SU-DHL-6 (cell line): ENCODE data around the gene HSPE1.
"Not testable (repeated sequence)": the region's sequence is repeated elsewhere in the genome, so short reads cannot be mapped to it uniquely, and the experiment has no call there.

Source experiments
- EZH2phosphoT487 ChIP-seq: fragments of 200-600 bp; sonication (generic), shearing (Covaris generic); conservative IDR thresholded peaks from 2 replicates; pipeline ENCODE4 v1.6.1; 2018; ENCODE audit warnings: mild to moderate bottlenecking, antibody characterized with exemption, low read length, moderate library complexity, mixed read lengths
- TF ChIP-seq, protein P1 (sequence below): fragments of 200-600 bp; sonication (generic); IDR thresholded peaks from one replicate; pipeline ENCODE4 v1.5.1; 2017; ENCODE audit warnings: antibody characterized with exemption, mild to moderate bottlenecking, low read length, moderate library complexity; ENCODE audit not compliant: insufficient read depth, poor library complexity, severe bottlenecking

DNA sequence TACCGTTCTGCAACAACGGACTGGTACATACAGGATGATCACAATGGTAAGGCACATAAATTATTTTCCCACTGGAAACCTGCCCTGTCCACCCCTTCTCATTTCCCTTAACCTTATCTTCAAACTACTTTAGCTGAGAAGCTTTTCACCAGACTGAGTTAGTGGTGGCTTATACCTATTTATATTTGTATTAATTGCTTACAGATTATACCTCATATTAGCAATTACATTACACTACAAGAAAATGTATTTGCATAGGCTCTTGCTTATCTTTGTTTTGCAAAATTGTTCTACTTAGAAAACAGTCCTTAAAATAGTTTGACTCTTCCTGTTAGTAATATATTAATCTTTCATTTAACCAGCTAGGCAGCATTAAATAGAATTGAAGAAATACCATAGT lies 51.1 kb downstream of the HSPE1 start:
- TF ChIP-seq, protein P1, sequence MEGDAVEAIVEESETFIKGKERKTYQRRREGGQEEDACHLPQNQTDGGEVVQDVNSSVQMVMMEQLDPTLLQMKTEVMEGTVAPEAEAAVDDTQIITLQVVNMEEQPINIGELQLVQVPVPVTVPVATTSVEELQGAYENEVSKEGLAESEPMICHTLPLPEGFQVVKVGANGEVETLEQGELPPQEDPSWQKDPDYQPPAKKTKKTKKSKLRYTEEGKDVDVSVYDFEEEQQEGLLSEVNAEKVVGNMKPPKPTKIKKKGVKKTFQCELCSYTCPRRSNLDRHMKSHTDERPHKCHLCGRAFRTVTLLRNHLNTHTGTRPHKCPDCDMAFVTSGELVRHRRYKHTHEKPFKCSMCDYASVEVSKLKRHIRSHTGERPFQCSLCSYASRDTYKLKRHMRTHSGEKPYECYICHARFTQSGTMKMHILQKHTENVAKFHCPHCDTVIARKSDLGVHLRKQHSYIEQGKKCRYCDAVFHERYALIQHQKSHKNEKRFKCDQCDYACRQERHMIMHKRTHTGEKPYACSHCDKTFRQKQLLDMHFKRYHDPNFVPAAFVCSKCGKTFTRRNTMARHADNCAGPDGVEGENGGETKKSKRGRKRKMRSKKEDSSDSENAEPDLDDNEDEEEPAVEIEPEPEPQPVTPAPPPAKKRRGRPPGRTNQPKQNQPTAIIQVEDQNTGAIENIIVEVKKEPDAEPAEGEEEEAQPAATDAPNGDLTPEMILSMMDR: not testable (repeated sequence)
- TF ChIP-seq EZH2phosphoT487: not testable (repeated sequence)
